CD4-positive, alpha-beta T cell treated with Interleukin-17A for 1 hour (primary cell): ENCODE results near the gene SPDYC.
"Not testable (repeated sequence)": the region's sequence is repeated elsewhere in the genome, so short reads cannot be mapped to it uniquely, and the experiment has no call there.

Source experiments
- DNase-seq: peaks from one replicate; pipeline ENCODE4 v3.0.0-alpha.2; 2020

The SPDYC gene

GRCh38 chr11:65174571-65175010, 4.6 kb downstream of the SPDYC start:
- DNase-seq: not testable (repeated sequence)

GRCh38 chr11:65180877-65181568, 11.0 kb downstream of the SPDYC start:
- peak; percentile 59 for DNase-seq

- peak; percentile 83 for DNase-seq
Measured at GRCh38 chr11:65181569-65182257, 11.7 kb downstream of the SPDYC start, which contains the start of gene CAPN1. TSS of gene CAPN1 (plus strand) at chr11:65181928. CDS start at chr11:65182702, 774 bp downstream.

- DNase-seq: no peak
Measured at GRCh38 chr11:65182258-65183170, 12.5 kb downstream of the SPDYC start.

- DNase-seq: no peak
Measured at GRCh38 chr11:65183201-65183891, 13.3 kb downstream of the SPDYC start.

- DNase-seq: no peak
Measured at GRCh38 chr11:65184146-65184545, 14.1 kb downstream of the SPDYC start.

- DNase-seq: no peak
Measured at GRCh38 chr11:65185171-65185570, 15.1 kb downstream of the SPDYC start.

- no peak for DNase-seq
Measured at GRCh38 chr11:65185869-65186341, 15.9 kb downstream of the SPDYC start.

- DNase-seq: no peak
Measured at GRCh38 chr11:65186701-65187100, 16.7 kb downstream of the SPDYC start.

GRCh38 chr11:65187146-65187675, 17.2 kb downstream of the SPDYC start:
- DNase-seq: no peak

GRCh38 chr11:65187971-65188461, 18.0 kb downstream of the SPDYC start:
- no peak for DNase-seq

- no peak for DNase-seq
Measured at GRCh38 chr11:65188486-65188885, 18.5 kb downstream of the SPDYC start.

- DNase-seq: no peak
Measured at GRCh38 chr11:65189191-65189590, 19.2 kb downstream of the SPDYC start.

GRCh38 chr11:65194564-65194963, 24.5 kb downstream of the SPDYC start:
- no peak for DNase-seq

- no peak for DNase-seq
Measured at GRCh38 chr11:65204143-65204542, 34.1 kb downstream of the SPDYC start.

- peak; percentile 46 for DNase-seq
Measured at GRCh38 chr11:65204646-65205601, 34.9 kb downstream of the SPDYC start.

GRCh38 chr11:65205602-65205967, 35.6 kb downstream of the SPDYC start:
- DNase-seq: no peak

GRCh38 chr11:65206441-65206841, 36.4 kb downstream of the SPDYC start:
- DNase-seq: no peak

- no peak for DNase-seq
Measured at GRCh38 chr11:65206901-65207300, 36.9 kb downstream of the SPDYC start.

GRCh38 chr11:65207918-65208784, 38.1 kb downstream of the SPDYC start:
- no peak for DNase-seq
